Measurements from ENCODE around the gene HYDIN. TPM values are rescaled to one million over a fixed set of nuclear protein-coding genes. Genes with fewer than 3 reads are reported as not detected.

Gene HYDIN
- total RNA-seq, result not detected in 2 replicates

DNA sequence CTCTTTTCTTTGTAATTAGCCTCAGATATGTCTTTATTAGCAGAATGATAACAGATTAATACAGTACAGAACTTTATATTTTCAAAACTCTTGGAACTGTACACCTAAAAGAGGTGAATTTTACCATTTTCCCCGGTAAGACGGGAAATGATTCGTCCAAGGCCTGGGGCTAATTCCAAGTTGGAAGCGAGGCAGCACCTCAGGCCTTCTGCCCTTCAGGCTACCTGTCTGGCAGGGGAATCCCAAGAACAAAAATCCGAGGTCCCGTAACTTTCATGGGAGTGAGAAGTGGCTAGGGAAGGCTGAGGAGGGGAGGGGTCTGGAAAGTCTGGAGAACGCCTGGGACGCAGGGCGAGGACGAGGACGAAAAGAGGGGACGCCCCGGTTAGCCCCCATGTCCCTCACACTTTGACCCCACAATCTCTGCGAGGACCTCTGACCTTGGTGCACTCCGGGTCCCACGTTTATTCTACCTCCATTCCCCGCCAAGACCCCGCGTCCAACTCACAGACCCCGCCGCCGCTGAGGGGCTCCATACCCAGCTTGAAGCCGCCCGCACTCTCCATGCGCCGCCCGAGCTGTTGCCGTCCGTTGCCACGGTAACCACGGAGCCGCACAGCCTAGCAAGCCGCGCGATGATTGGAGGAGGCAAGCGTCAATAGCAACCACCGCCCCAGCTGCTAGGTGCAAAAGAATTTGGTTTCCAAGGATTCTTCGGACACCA lies at the start of gene HYDIN:
HYDIN (minus strand) TSS at position 601 of the 724 bp plus-strand sequence. CDS start 43,827 bp downstream, outside the sequence.

DNA sequence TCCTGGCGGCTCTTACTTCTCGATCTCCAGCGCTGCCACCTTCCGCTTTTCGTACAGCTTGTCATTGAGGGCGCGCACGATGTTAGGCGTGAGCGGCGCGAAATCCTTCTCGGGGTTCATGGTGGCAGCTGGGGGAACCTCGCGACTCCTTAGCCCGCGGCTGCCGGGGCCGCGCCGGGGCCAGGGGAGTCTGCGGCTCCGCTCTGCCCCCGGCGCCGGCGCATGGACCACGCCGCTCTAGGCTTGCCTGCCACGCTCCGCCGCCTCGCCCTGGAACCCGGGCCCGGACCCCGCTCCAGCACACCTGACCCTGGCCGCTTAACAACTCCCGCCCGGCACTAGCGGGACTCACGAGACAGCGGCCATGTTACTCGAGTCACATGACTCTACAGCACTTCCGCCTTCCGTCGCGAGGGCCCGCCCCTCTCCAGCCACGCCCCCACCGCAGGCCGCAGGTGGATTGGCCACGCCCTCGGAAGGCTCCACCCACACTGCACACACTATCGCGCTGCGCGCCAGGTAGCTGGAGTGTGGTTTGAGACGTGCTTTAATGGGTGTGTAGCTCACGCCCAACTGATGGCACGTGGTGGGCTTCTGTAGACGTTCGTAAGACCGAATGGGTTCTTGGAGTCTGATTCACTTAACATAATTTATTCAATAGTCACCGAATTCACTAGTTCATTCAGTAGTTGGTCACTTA lies 429.6 kb downstream of the HYDIN start, which contains the start of gene VAC14:
VAC14 (minus strand) TSS at position 378 of the 700 bp plus-strand sequence; CDS start at position 120, 258 bp downstream.

Other genes with a start within 250 kb of the HYDIN start
- gene CMTR2, start 58.7 kb upstream of the HYDIN start, total RNA-seq, result 15.8 and 18.7 TPM in 2 replicates
- gene CALB2, start 128.0 kb upstream of the HYDIN start, total RNA-seq, result 0.20 TPM in 1 of 2 replicates, not detected in the other
- not detected in 2 replicates for gene TLE7, start 211.3 kb upstream of the HYDIN start, total RNA-seq
- 2.7 and 3.5 TPM in 2 replicates for gene ZNF23, start 231.5 kb upstream of the HYDIN start, total RNA-seq

Data from mammary microvascular endothelial cell (primary cell).